AG09319 (cell line): ENCODE measurements around the gene TM2D1.
"Not testable (repeated sequence)": the region's sequence is repeated elsewhere in the genome, so short reads cannot be mapped to it uniquely, and the experiment has no call there.

Experiments used
- DNase-seq: peaks from one replicate; pipeline ENCODE4 v3.0.0-alpha.2; 2010; ENCODE audit warnings: low read depth; ENCODE audit errors: extremely low read depth
- CTCF ChIP-seq: IDR thresholded peaks from 2 replicates; pipeline ENCODE4 v1.5.1; 2011; ENCODE audit warnings: low read depth, mild to moderate bottlenecking, inconsistent platforms, low read length, moderate library complexity

TM2D1 gene

DNA sequence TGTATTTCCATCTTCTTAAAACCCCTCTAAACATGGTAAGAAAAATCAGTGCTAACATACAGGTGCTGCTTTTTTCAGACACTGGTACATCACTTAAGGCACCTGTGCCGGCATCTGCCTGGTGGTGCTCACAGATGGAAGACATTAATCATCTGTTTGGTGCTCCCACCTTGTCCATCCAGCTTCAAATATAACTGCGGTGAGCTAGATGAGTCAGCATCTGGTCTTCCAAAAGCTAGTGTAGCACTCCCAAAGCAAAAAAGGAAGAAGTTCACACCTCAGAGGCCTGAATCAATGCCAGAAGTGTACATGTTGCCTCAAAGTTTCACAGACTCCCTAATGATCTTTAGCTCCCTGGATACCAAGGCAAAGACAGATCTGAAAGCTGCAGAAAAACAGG is 44.4 kb downstream of the TM2D1 start:
- DNase-seq = no peak
- TF ChIP-seq CTCF = no peak

GRCh38 chr1:61676881-61677280 is 48.1 kb downstream of the TM2D1 start:
- not testable (repeated sequence) for DNase-seq

DNA sequence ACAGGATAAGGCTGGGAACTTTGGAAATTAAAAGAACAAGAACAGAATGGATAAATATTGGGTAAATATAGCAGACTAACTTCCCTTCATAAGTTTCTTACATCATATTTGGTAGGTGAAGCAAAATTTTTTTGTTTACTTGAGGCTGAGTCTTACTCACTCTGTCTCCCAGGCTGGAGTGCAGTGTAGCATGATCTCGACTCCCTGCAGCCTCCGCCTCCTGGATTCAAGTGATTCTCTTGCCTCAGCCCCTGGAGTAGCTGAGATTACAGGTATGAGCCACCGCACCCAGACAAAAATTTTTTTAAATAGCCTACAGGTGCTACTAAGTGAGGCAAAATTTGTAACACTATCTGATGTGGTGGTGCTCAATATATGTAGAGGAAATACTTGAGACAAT is 50.7 kb downstream of the TM2D1 start:
- no peak for DNase-seq
- no peak for TF ChIP-seq CTCF

GRCh38 chr1:61672376-61672775 is 52.6 kb downstream of the TM2D1 start:
- DNase-seq = no peak
- no peak for TF ChIP-seq CTCF

DNA sequence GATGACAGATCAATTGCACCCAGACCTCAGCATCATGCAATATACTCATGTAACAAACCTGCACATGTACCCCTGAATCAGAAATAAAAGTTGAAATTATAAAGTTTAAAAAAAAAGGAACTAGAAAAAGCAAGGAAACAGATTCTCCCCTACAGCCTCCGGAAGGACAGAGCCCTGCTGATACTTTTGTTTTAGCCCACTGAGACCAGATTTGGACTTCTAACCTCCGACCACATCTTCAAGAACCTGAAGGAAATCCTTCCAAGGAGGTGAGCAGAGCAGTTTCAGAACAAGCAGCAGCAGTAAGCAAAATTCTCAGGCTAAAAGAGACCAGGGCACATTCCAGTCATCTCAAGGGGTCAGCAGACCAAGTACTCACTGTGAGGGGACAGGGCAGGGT is 54.5 kb downstream of the TM2D1 start:
- no peak for DNase-seq
- TF ChIP-seq CTCF = no peak

DNA sequence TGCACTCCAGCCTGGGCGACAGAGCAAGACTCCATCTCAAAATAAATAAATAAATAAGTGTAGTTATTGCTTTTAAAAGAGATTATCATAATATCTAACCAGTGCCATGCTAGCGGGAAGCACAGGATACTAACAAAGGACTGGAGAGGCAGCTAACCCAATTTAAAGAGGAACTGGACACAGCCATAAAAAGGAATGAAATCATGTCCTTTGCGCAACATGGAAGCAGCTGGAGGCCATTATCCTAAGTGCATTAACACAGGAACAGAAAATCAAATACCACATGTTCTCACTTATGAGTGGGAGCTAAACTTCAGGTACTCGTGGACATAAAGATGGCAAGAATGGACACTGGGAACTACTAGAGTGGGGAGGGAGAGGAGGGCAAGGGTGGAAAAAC is 54.9 kb downstream of the TM2D1 start:
- no peak for TF ChIP-seq CTCF
- DNase-seq = no peak

GRCh38 chr1:61659061-61659460 is 65.9 kb downstream of the TM2D1 start:
- DNase-seq = no peak
- no peak; the same call in 1 of the 2 replicates for TF ChIP-seq CTCF

DNA sequence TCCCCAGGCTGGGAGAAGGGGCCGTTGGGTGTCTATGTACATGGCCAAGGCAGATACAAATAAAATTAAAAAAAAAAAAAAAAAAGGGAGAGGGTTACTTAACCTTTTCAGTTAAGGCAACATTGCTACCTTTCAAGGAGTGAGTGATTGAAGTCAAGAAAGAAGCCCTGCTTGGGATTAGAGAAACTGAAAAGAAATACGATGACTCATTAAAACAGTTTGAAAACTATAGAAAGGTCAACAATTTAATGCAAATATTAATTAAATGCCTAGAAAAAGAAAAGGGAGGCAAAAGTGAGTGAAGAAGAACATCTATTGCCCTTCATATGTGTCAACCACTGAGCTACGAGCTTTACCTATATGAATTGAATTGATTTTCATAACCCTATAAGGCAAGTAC is 69.5 kb downstream of the TM2D1 start:
- no peak for DNase-seq
- no peak for TF ChIP-seq CTCF
